ENCODE measurements around the gene DERA. TPM values are rescaled to one million over a fixed set of nuclear protein-coding genes. Genes with fewer than 3 reads are reported as not detected.

The DERA gene
- total and polyA plus RNA-seq, 2 of the 13 experiments (the other 11 are each of a cell fraction or from before 2014, with no cell fraction given) = 24.0 to 51.3 TPM

DNA sequence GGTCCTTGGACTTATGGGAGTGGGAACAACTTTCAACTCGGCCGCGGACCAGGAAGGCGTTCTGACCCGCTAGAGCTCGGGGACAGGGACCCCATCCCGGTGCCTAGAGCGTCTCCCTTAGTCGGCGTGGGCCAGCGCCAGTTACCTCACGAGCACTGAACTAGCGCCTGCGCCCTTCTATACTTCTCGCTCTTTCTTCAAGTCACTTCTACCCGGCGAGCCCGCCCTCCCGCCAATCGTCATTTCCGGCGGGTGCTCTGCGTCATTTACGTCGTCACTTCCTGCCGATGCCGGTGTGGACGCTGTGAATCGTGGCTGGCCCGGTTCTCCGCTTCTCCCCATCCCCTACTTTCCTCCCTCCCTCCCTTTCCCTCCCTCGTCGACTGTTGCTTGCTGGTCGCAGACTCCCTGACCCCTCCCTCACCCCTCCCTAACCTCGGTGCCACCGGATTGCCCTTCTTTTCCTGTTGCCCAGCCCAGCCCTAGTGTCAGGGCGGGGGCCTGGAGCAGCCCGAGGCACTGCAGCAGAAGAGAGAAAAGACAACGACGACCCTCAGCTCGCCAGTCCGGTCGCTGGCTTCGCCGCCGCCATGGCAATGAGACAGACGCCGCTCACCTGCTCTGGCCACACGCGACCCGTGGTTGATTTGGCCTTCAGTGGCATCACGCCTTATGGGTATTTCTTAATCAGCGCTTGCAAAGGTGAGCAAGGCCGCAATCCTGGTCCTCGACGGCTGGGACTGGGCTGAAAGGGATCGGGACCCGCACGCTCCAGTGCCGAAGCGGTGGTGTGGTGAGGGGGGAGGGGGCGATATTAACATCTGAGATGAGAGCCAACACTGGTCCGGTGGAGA is 28.8 kb upstream of the DERA start, which contains the start of gene STRAP (continued):
- TF ChIP-seq, protein P1, sequence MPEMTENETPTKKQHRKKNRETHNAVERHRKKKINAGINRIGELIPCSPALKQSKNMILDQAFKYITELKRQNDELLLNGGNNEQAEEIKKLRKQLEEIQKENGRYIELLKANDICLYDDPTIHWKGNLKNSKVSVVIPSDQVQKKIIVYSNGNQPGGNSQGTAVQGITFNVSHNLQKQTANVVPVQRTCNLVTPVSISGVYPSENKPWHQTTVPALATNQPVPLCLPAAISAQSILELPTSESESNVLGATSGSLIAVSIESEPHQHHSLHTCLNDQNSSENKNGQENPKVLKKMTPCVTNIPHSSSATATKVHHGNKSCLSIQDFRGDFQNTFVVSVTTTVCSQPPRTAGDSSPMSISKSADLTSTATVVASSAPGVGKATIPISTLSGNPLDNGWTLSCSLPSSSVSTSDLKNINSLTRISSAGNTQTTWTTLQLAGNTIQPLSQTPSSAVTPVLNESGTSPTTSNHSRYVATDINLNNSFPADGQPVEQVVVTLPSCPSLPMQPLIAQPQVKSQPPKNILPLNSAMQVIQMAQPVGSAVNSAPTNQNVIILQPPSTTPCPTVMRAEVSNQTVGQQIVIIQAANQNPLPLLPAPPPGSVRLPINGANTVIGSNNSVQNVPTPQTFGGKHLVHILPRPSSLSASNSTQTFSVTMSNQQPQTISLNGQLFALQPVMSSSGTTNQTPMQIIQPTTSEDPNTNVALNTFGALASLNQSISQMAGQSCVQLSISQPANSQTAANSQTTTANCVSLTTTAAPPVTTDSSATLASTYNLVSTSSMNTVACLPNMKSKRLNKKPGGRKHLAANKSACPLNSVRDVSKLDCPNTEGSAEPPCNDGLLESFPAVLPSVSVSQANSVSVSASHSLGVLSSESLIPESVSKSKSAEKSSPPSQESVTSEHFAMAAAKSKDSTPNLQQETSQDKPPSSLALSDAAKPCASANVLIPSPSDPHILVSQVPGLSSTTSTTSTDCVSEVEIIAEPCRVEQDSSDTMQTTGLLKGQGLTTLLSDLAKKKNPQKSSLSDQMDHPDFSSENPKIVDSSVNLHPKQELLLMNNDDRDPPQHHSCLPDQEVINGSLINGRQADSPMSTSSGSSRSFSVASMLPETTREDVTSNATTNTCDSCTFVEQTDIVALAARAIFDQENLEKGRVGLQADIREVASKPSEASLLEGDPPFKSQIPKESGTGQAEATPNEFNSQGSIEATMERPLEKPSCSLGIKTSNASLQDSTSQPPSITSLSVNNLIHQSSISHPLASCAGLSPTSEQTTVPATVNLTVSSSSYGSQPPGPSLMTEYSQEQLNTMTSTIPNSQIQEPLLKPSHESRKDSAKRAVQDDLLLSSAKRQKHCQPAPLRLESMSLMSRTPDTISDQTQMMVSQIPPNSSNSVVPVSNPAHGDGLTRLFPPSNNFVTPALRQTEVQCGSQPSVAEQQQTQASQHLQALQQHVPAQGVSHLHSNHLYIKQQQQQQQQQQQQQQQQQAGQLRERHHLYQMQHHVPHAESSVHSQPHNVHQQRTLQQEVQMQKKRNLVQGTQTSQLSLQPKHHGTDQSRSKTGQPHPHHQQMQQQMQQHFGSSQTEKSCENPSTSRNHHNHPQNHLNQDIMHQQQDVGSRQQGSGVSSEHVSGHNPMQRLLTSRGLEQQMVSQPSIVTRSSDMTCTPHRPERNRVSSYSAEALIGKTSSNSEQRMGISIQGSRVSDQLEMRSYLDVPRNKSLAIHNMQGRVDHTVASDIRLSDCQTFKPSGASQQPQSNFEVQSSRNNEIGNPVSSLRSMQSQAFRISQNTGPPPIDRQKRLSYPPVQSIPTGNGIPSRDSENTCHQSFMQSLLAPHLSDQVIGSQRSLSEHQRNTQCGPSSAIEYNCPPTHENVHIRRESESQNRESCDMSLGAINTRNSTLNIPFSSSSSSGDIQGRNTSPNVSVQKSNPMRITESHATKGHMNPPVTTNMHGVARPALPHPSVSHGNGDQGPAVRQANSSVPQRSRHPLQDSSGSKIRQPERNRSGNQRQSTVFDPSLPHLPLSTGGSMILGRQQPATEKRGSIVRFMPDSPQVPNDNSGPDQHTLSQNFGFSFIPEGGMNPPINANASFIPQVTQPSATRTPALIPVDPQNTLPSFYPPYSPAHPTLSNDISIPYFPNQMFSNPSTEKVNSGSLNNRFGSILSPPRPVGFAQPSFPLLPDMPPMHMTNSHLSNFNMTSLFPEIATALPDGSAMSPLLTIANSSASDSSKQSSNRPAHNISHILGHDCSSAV (CRISPR knock-in tag; IDR thresholded peaks at IDR 0.05; ENCODE audit: borderline replicate concordance) = no peak
- TF ChIP-seq KDM5B (CRISPR knock-in tag; IDR thresholded peaks at IDR 0.05; ENCODE audit: borderline replicate concordance) (peak; percentile 92), SATB2 (CRISPR knock-in tag; IDR thresholded peaks at IDR 0.05) (no peak; the same call in 1 of the 2 replicates), EP300 (IDR thresholded peaks at IDR 0.05; ENCODE audit: low read depth in 2 of 2, low read length in 2 of 2) (peak in 1 of 2 experiments; percentile 16; a peak in 1 of 4 replicates), EP300 (CRISPR knock-in tag; IDR thresholded peaks at IDR 0.05; ENCODE audit: borderline replicate concordance) (no peak; the same call in 1 of the 2 replicates), SUZ12 (IDR thresholded peaks at IDR 0.05; ENCODE audit: low read depth, low read length) (no peak), SMAD1 (CRISPR knock-in tag; IDR thresholded peaks at IDR 0.05; ENCODE audit: borderline replicate concordance, low read depth) (0 out of 2 replicates have a peak, but pooled peaks have one; percentile 11), PCBP2 (optimal IDR thresholded peaks at IDR 0.05; ENCODE audit: low read depth, low read length, poor library complexity, severe bottlenecking) (peak; percentile 69), MTF1 (CRISPR knock-in tag; IDR thresholded peaks at IDR 0.05) (0 out of 2 replicates have a peak, but pooled peaks have one; percentile 54), ZC3H4 (CRISPR knock-in tag; IDR thresholded peaks at IDR 0.05; ENCODE audit: borderline replicate concordance) (no peak), HIVEP1 (CRISPR knock-in tag; IDR thresholded peaks at IDR 0.05) (no peak; the same call in 1 of the 2 replicates), RFX5 (IDR thresholded peaks at IDR 0.05; ENCODE audit: low read depth, low read length) (peak; percentile 29; the same call in 1 of the 2 replicates), SAFB2 (CRISPR knock-in tag; IDR thresholded peaks at IDR 0.05; ENCODE audit: borderline replicate concordance, low read depth) (peak; percentile 52; the same call in 1 of the 2 replicates), ZBTB20 (CRISPR knock-in tag; IDR thresholded peaks at IDR 0.05; ENCODE audit: borderline replicate concordance, low read depth) (peak; percentile 17; the same call in 1 of the 2 replicates)
- TF ChIP-seq, protein P2, sequence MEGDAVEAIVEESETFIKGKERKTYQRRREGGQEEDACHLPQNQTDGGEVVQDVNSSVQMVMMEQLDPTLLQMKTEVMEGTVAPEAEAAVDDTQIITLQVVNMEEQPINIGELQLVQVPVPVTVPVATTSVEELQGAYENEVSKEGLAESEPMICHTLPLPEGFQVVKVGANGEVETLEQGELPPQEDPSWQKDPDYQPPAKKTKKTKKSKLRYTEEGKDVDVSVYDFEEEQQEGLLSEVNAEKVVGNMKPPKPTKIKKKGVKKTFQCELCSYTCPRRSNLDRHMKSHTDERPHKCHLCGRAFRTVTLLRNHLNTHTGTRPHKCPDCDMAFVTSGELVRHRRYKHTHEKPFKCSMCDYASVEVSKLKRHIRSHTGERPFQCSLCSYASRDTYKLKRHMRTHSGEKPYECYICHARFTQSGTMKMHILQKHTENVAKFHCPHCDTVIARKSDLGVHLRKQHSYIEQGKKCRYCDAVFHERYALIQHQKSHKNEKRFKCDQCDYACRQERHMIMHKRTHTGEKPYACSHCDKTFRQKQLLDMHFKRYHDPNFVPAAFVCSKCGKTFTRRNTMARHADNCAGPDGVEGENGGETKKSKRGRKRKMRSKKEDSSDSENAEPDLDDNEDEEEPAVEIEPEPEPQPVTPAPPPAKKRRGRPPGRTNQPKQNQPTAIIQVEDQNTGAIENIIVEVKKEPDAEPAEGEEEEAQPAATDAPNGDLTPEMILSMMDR (CRISPR knock-in tag; IDR thresholded peaks at IDR 0.05) = peak; percentile 23; the same call in 1 of the 2 replicates
- TF ChIP-seq, protein P3, sequence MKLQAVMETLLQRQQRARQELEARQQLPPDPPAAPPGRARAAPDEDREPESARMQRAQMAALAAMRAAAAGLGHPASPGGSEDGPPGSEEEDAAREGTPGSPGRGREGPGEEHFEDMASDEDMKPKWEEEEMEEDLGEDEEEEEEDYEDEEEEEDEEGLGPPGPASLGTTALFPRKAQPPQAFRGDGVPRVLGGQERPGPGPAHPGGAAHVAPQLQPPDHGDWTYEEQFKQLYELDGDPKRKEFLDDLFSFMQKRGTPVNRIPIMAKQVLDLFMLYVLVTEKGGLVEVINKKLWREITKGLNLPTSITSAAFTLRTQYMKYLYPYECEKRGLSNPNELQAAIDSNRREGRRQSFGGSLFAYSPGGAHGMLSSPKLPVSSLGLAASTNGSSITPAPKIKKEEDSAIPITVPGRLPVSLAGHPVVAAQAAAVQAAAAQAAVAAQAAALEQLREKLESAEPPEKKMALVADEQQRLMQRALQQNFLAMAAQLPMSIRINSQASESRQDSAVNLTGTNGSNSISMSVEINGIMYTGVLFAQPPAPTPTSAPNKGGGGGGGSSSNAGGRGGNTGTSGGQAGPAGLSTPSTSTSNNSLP (IDR thresholded peaks at IDR 0.05; ENCODE audit: low read depth, low read length) = no peak

All from HepG2 (cell line).